LNCAP (cell line): ENCODE results near the gene BCAS3.

Experiments used
- CTCF ChIP-seq: fragments of 450-650 bp; IDR thresholded peaks from 2 replicates; pipeline ENCODE4 v1.5.1; 2017; ENCODE audit warnings: mild to moderate bottlenecking

Gene BCAS3

DNA sequence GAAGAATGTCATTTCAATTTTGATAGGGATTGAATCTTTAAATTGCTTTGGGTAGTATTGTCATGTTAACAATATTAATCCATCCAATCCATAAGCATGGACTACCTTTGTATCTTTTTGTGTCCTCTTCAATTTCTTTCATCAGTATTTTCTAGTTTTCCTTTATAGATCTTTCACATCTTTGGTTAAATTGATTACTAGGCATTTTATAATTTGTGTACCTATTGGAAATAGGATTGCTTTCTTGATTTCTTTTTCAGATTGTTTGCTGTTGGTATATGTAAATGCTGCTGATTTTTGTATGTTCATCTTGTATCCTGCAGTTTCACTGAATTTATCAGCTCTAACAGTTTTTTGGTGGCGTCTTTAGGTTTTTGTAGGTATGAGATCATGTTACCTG, 24.1 kb upstream of the BCAS3 start:
- TF ChIP-seq CTCF = no peak

DNA sequence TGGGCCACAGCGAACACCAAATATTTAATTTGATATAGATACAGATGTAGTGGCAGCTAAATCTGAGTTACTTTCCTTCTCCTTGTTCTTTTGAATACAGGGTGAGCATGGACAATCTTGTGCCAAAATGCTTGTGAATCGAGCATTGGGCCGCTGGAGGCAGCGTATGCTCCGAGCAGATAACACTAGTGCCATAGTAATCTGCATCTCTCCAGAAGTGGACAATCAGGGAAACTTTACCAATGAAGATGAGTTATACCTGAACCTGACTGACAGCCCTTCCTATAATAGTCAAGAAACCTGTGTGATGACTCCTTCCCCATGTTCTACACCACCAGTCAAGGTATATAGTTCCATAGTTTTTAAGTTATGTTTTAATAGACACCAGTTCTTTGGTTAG, 21.2 kb upstream of the BCAS3 start:
- TF ChIP-seq CTCF = no peak; the same call in 1 of the 2 replicates

DNA sequence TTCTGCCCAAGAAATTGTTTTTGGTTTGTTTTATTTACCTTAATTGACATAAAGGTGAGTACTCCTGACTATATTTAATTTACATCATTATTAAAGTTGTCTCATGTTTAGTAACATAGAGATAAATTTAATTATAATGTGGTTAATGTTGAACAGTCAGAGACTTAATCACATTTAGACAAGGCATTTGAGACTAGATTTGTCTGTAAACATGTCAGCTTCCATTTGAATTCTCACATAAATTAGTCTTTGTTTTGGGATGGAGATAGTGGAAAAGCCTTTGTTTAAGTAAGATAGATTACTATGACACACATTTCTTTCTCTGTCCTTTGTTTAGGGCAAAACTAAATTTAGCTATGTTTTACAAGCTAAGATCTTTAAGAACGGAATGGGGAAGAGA, 18.5 kb upstream of the BCAS3 start:
- no peak for TF ChIP-seq CTCF

DNA sequence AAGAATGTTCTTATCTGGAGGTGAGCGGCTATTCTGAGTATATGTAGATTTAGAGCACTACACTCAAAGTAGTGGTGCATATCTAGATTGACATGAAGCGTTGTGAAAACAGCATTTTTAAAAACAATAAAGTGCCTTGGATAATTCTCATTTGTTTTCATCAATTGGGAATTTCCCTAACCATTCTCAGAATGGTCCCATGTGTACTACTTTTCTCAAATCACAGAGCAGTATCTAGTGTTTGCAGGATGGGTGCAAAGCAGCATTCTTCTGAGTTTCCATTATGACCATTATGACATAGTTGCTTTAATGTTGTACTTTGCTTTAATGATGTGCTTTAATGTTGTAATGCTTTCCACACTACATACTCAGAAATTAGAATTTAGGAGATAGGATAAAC, 16.2 kb upstream of the BCAS3 start:
- TF ChIP-seq CTCF = no peak

DNA sequence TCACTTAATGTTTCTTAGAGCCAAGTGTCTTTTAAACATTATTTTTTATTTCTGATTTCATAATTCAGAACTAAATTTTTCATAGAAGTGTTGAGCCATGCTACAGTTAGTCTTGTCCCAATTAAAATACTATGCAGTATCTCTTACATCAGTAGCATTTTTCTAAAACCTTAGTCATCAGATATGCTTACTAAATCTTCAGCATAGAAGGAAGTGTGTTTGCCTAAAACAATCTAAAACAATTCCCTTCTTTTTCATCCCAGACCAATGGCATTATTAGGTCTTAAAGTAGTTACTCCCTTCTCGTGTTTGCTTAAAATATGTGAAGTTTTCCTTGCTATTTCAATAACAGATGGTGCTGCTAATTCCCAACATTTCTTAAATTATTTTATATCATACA, 13.6 kb upstream of the BCAS3 start:
- no peak for TF ChIP-seq CTCF

DNA sequence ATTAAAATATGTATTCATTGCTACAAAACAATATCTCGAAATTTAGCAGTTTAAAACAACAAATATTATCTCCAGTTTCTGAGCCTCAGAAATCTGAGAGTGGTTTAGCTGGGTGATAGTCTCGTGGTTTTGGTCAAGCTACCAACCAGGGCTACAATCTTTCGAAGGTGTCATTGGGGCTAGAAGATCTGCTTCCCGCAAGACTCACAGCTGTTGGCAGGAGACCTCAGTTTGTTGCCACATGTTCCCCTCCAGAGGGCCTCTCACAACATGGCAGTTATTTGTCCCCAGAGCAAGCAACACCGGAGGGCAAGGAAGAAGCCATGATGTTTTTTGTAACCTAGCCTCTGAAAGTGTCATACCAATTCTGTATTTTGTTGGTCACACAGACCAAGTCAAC, 12.0 kb upstream of the BCAS3 start:
- no peak for TF ChIP-seq CTCF

DNA sequence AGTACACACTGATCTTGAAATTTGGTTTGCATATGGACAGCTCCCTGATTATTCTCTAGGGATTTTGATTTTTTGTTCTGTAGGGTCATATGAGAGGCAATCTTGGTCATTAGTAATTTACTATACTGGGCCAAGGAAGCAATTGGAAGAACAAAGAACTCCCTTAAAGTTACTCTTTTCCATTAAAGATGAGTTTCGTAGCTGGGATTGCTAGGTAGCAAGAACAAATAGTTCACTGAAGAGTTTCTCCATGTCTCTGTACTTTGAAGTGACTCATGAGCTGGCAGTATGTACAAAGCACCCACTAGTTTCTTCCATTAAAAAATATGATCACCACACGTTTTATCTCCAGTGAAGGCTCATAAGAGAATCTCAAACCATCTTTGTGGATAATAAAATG, 6.2 kb upstream of the BCAS3 start:
- no peak for TF ChIP-seq CTCF

DNA sequence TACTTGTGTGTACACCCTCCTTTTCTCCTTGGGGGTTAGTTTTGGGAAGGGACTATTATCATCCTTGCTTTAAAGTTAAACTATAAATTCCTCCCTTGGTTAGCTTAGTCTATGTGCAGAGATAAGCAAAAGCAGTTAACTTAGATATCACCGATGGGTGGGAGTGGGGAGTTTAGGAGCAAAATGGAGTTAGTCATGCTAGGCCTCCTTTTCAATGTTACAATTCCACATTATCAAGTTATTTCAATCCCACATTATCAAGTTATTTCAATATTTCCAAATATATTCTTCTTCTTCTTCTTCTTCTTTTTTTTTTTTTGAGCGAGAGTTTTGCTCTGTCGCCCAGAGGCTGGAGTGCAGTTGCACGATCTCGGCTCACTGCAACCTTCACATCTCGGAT, 1.7 kb upstream of the BCAS3 start:
- TF ChIP-seq CTCF = no peak
